GM12801 (cell line): ENCODE measurements around the gene CCDC85A.

Source experiments
- TF ChIP-seq, protein P1 (sequence below): IDR thresholded peaks from one replicate; pipeline ENCODE4 v1.5.1; 2011; ENCODE audit warnings: control low read depth; ENCODE audit not compliant: insufficient read length; ENCODE audit errors: extremely low read depth

The CCDC85A gene

DNA sequence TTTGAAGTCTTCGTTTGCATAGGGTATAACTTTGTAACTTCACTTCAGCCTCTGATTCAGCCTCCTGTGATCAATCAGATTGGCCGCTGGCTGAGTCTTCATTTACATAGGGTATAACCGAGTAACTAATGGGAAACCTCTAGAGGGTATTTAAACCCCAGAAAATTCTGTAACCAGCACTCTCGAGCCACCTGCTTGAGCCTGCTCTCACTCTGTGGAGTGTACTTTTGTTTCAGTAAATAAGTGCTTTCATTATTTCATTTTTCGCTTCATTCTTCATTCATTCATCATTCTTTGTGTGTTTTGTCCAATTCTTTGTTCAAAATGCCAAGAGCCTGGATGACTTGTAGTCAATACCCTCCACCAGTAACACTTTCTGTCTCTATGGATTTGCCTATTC, 56.4 kb downstream of the CCDC85A start:
- TF ChIP-seq, protein P1, sequence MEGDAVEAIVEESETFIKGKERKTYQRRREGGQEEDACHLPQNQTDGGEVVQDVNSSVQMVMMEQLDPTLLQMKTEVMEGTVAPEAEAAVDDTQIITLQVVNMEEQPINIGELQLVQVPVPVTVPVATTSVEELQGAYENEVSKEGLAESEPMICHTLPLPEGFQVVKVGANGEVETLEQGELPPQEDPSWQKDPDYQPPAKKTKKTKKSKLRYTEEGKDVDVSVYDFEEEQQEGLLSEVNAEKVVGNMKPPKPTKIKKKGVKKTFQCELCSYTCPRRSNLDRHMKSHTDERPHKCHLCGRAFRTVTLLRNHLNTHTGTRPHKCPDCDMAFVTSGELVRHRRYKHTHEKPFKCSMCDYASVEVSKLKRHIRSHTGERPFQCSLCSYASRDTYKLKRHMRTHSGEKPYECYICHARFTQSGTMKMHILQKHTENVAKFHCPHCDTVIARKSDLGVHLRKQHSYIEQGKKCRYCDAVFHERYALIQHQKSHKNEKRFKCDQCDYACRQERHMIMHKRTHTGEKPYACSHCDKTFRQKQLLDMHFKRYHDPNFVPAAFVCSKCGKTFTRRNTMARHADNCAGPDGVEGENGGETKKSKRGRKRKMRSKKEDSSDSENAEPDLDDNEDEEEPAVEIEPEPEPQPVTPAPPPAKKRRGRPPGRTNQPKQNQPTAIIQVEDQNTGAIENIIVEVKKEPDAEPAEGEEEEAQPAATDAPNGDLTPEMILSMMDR, result no peak

DNA sequence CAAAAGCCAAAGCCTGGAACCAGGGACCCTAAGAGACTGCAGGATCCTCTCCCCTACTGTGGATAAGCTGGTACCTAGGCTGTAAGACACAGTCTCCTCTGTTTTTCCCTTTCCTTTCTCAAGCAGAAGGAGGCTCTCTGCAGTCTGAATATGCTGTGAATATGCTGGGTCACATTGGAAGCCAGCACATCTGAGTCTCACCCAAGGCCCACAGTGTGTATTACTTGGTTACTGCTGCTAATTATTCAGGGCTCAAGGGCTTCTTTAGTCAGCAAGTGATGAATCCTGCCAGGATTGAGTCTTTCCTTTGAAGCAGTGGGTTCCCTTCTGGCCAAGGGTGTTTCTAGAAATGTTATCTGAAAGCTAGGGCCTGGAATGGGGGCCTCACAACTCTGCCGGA, 60.7 kb downstream of the CCDC85A start:
- TF ChIP-seq, protein P1, result no peak

DNA sequence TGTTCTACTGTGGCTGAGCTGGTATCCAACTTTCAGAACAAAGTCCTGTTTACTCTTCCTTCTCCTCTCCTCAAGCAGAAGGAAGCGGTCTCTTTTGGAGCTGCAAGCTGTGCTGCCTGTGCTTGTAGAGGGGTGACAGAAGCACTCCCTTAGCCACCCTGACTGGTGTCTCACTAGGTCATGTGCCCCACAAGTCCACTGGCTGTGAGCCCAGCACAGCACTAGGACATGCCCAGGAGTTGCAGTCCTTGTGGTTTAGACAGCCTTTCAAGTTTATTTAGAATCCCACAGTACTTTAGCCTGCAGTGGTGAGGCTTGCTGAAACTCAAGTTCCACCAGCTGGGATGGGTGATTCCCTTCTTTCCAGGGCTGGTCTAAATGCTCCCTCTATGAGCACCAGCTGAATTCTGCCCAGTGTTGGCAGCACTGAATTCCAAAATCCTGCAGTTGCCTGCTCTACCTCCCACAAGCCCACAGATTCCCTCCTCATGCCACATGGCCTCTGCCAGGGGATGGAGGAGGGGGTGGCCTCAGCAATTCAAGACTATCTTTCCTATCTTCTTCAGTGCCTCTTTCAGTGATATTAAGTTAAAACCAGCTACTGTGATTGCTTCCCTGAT, 61.2 kb downstream of the CCDC85A start:
- TF ChIP-seq, protein P1, result no peak

DNA sequence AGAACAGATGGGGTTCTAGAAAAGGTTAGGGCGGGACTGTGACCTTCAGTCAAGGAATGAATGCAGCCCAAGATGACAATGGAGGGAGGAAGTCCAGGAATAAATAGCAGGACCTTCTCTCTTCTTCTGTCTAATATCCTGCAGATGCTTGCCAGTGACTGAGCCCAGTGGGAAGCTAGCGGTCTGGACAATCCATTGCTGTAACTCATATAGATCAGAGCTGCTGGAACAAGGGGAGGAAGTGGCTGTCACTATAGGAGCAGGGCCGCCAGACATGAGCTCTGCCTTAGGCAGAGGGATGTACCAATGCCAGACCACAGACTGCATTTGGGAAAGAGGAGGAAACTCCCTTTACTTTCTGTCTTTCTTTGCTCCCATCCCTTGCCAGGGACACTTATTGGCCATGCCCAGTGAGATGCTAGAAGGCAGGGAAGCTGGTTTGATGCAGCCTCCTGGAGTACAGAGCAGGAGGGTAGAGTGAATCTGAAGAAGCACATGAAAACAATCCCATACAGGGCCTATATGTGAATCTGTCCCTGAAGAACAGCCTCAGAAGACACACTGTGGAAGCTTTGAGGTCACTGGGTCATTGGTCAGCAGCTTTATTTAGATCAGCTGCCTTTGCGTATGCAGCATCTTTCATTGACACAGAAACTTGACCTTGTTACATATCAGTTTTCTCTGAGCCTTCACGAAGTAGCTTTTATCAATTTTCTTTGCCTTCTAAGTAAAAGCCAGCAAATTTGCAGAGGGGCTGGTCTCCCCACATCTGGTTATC, 65.4 kb downstream of the CCDC85A start:
- TF ChIP-seq, protein P1, result no peak

DNA sequence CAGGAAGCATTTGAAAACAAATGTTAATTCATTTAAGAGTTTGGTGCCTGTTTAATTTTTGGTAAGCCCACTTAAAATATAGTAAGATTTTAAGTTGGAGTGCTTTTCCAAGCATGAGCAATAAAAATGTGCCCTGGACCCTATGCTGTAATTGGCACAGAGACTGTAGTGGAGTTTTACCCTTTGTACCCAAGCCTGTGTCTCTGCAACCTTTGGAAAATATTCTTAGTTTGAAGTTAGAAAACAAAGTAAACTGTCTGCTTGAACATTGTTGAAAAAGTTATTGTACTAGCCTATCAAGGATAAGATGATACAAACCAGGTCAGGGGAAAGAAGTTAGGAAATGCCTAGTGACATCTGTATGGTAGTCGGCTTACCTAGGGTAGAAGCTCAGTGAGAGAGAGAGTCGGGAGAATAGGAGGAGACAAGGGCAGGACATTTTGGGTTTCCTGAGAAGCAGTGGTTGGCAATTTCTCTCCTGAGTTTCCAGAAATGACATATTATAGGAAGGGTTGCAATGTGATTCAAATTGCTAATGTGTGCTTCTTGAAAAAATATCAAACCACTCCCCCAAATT, 66.5 kb downstream of the CCDC85A start:
- TF ChIP-seq, protein P1, result no peak

DNA sequence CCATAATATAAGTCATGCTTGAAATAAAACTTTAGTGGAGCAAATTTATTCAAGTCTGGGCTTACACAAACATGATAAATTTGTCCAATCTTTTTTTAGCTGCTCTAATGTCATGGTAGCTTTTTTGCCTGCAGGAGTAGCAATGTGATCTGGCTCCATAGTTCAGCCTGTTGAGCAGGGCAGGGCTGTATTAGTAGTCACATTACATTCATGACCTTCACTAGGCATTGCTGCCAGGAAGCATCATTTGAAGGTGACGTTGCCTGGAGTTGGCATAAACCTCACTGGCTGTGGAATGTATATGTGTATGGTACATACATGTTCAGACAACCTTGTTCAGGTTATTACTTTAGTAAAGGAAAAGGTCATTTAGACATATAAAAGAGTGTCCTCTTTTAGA, 76.6 kb downstream of the CCDC85A start:
- TF ChIP-seq, protein P1, result no peak

DNA sequence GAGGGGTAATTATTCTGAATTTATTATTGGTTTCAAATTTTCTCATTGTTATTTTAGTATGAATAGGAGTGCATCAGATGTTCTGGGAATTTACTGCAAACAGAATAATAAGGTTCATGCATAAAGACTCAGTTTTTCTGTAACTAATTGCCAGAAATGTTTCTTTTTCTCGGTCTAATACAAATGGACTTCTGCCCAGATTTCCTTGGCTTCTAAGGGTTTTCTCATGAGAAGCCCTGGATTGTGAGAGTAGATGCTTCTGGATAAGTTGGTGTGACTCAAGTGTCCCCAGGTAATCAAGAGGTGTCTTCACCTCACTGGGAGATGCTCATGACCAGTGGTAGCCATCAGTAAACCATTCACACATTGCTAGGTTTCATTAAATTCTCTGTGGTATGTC, 78.5 kb downstream of the CCDC85A start:
- TF ChIP-seq, protein P1, result no peak
